ENCODE results near the gene MICAL2.
A peak's percentile ranks its signal among the peaks of the same experiment; 100 is the strongest.

The MICAL2 gene

GRCh38 chr11:12158909-12159308, 48.5 kb downstream of the MICAL2 start:
- peak overlapping the region; percentile 47 to 66 for H3K9ac ChIP-seq (ENCODE audit: low read length in 2 of 2)
- H3K9me3 ChIP-seq (ENCODE audit: control insufficient read depth in 2 of 2, low read length in 2 of 2) = no peaks in the 10 kb centered on the region
- peak overlapping the region; percentile 96 for H3K27ac ChIP-seq (ENCODE audit: low read length)
- H3K27me3 ChIP-seq (ENCODE audit: control insufficient read depth in 1 of 2, insufficient read depth in 2 of 2, low read length in 2 of 2) = no peaks in the 10 kb centered on the region
- H3K4me1 ChIP-seq (ENCODE audit: control insufficient read depth, insufficient read depth, low read length) = peaks cover 87% of the 10 kb centered on the region
- H3K4me3 ChIP-seq (ENCODE audit: low read length in 2 of 2) = peak overlapping the region in 1 of 2 donors; percentile 52
- H3K36me3 ChIP-seq (ENCODE audit: control insufficient read depth in 2 of 2, insufficient read depth in 2 of 2, low read length in 2 of 2) = peaks cover 14 to 16% of the 10 kb centered on the region in 2 donors

GRCh38 chr11:12159351-12160099, 49.1 kb downstream of the MICAL2 start:
- peak overlapping the region; percentile 47 to 69 for H3K9ac ChIP-seq (ENCODE audit: low read length in 2 of 2)

GRCh38 chr11:12160231-12160630, 49.8 kb downstream of the MICAL2 start:
- H3K27ac ChIP-seq (ENCODE audit: low read length) = peak overlapping the region; percentile 96
- H3K9ac ChIP-seq (ENCODE audit: low read length in 2 of 2) = peak overlapping the region; percentile 47 to 69
- peaks cover 90% of the 10 kb centered on the region for H3K4me1 ChIP-seq (ENCODE audit: control insufficient read depth, insufficient read depth, low read length)
- peak overlapping the region in 1 of 2 donors; percentile 52 for H3K4me3 ChIP-seq (ENCODE audit: low read length in 2 of 2)
- no peaks in the 10 kb centered on the region for H3K9me3 ChIP-seq (ENCODE audit: control insufficient read depth in 2 of 2, low read length in 2 of 2)
- H3K27me3 ChIP-seq (ENCODE audit: control insufficient read depth in 1 of 2, insufficient read depth in 2 of 2, low read length in 2 of 2) = no peaks in the 10 kb centered on the region
- H3K36me3 ChIP-seq (ENCODE audit: control insufficient read depth in 2 of 2, insufficient read depth in 2 of 2, low read length in 2 of 2) = peaks cover 10 to 11% of the 10 kb centered on the region in 2 donors

More at GRCh38 chr11:12159351-12160099, 49.1 kb downstream of the MICAL2 start:
- H3K4me1 ChIP-seq (ENCODE audit: control insufficient read depth, insufficient read depth, low read length) = peaks cover 90% of the 10 kb centered on the region
- peak overlapping the region in 1 of 2 donors; percentile 52 for H3K4me3 ChIP-seq (ENCODE audit: low read length in 2 of 2)
- H3K9me3 ChIP-seq (ENCODE audit: control insufficient read depth in 2 of 2, low read length in 2 of 2) = no peaks in the 10 kb centered on the region
- peak overlapping the region; percentile 96 for H3K27ac ChIP-seq (ENCODE audit: low read length)
- no peaks in the 10 kb centered on the region for H3K27me3 ChIP-seq (ENCODE audit: control insufficient read depth in 1 of 2, insufficient read depth in 2 of 2, low read length in 2 of 2)
- peaks cover 12 to 14% of the 10 kb centered on the region in 2 donors for H3K36me3 ChIP-seq (ENCODE audit: control insufficient read depth in 2 of 2, insufficient read depth in 2 of 2, low read length in 2 of 2)

- Histone ChIP-seq H3K9me3 (ENCODE audit: control insufficient read depth in 2 of 2, low read length in 2 of 2) (no peaks in the 10 kb centered on the region), H3K27ac (ENCODE audit: low read length) (peak overlapping the region; percentile 96), H3K27me3 (ENCODE audit: control insufficient read depth in 1 of 2, insufficient read depth in 2 of 2, low read length in 2 of 2) (no peaks in the 10 kb centered on the region), H3K4me3 (ENCODE audit: low read length in 2 of 2) (peak overlapping the region in 1 of 2 donors; percentile 40), H3K36me3 (ENCODE audit: control insufficient read depth in 2 of 2, insufficient read depth in 2 of 2, low read length in 2 of 2) (peaks cover 8 to 11% of the 10 kb centered on the region in 2 donors), H3K4me1 (ENCODE audit: control insufficient read depth, insufficient read depth, low read length) (peaks cover 93% of the 10 kb centered on the region), H3K9ac (ENCODE audit: low read length in 2 of 2) (peak overlapping the region; percentile 47 to 69)
Observed at GRCh38 chr11:12160680-12161079, 50.3 kb downstream of the MICAL2 start.

GRCh38 chr11:12161137-12161536, 50.7 kb downstream of the MICAL2 start:
- Histone ChIP-seq H3K4me1 (ENCODE audit: control insufficient read depth, insufficient read depth, low read length) (peaks cover 93% of the 10 kb centered on the region), H3K4me3 (ENCODE audit: low read length in 2 of 2) (peak overlapping the region in 1 of 2 donors; percentile 40), H3K27ac (ENCODE audit: low read length) (peak overlapping the region; percentile 96), H3K9me3 (ENCODE audit: control insufficient read depth in 2 of 2, low read length in 2 of 2) (no peaks in the 10 kb centered on the region), H3K27me3 (ENCODE audit: control insufficient read depth in 1 of 2, insufficient read depth in 2 of 2, low read length in 2 of 2) (no peaks in the 10 kb centered on the region), H3K36me3 (ENCODE audit: control insufficient read depth in 2 of 2, insufficient read depth in 2 of 2, low read length in 2 of 2) (peaks cover 8 to 11% of the 10 kb centered on the region in 2 donors), H3K9ac (ENCODE audit: low read length in 2 of 2) (peak overlapping the region; percentile 47 to 69)

GRCh38 chr11:12161603-12162350, 51.4 kb downstream of the MICAL2 start:
- peak overlapping the region in 1 of 2 donors; percentile 40 for H3K4me3 ChIP-seq (ENCODE audit: low read length in 2 of 2)
- peaks cover 92% of the 10 kb centered on the region for H3K4me1 ChIP-seq (ENCODE audit: control insufficient read depth, insufficient read depth, low read length)
- peak overlapping the region; percentile 96 for H3K27ac ChIP-seq (ENCODE audit: low read length)

GRCh38 chr11:12162652-12163051, 52.3 kb downstream of the MICAL2 start:
- H3K27me3 ChIP-seq (ENCODE audit: control insufficient read depth in 1 of 2, insufficient read depth in 2 of 2, low read length in 2 of 2) = no peaks in the 10 kb centered on the region
- peaks cover 96% of the 10 kb centered on the region for H3K4me1 ChIP-seq (ENCODE audit: control insufficient read depth, insufficient read depth, low read length)
- peak overlapping the region; percentile 18 to 36 for H3K9ac ChIP-seq (ENCODE audit: low read length in 2 of 2)
- no peak overlapping the region for H3K4me3 ChIP-seq (ENCODE audit: low read length in 2 of 2)
- no peaks in the 10 kb centered on the region for H3K9me3 ChIP-seq (ENCODE audit: control insufficient read depth in 2 of 2, low read length in 2 of 2)
- H3K36me3 ChIP-seq (ENCODE audit: control insufficient read depth in 2 of 2, insufficient read depth in 2 of 2, low read length in 2 of 2) = peaks cover 11 to 12% of the 10 kb centered on the region in 2 donors
- peak overlapping the region; percentile 96 for H3K27ac ChIP-seq (ENCODE audit: low read length)

More at GRCh38 chr11:12161603-12162350, 51.4 kb downstream of the MICAL2 start:
- H3K9ac ChIP-seq (ENCODE audit: low read length in 2 of 2) = peak overlapping the region; percentile 42 to 47
- no peaks in the 10 kb centered on the region for H3K9me3 ChIP-seq (ENCODE audit: control insufficient read depth in 2 of 2, low read length in 2 of 2)
- H3K36me3 ChIP-seq (ENCODE audit: control insufficient read depth in 2 of 2, insufficient read depth in 2 of 2, low read length in 2 of 2) = peaks cover 11 to 12% of the 10 kb centered on the region in 2 donors
- H3K27me3 ChIP-seq (ENCODE audit: control insufficient read depth in 1 of 2, insufficient read depth in 2 of 2, low read length in 2 of 2) = no peaks in the 10 kb centered on the region

- no peaks in the 10 kb centered on the region for H3K9me3 ChIP-seq (ENCODE audit: control insufficient read depth in 2 of 2, low read length in 2 of 2)
- H3K36me3 ChIP-seq (ENCODE audit: control insufficient read depth in 2 of 2, insufficient read depth in 2 of 2, low read length in 2 of 2) = peaks cover 11 to 15% of the 10 kb centered on the region in 2 donors
- peak overlapping the region; percentile 96 for H3K27ac ChIP-seq (ENCODE audit: low read length)
- H3K4me3 ChIP-seq (ENCODE audit: low read length in 2 of 2) = peak overlapping the region; percentile 13 to 47
- no peaks in the 10 kb centered on the region for H3K27me3 ChIP-seq (ENCODE audit: control insufficient read depth in 1 of 2, insufficient read depth in 2 of 2, low read length in 2 of 2)
- peaks cover 94% of the 10 kb centered on the region for H3K4me1 ChIP-seq (ENCODE audit: control insufficient read depth, insufficient read depth, low read length)
- H3K9ac ChIP-seq (ENCODE audit: low read length in 2 of 2) = peak overlapping the region; percentile 43 to 64
Observed at GRCh38 chr11:12163181-12163941, 53.0 kb downstream of the MICAL2 start.

- H3K27ac ChIP-seq (ENCODE audit: low read length) = peak overlapping the region; percentile 96
- H3K4me3 ChIP-seq (ENCODE audit: low read length in 2 of 2) = peak overlapping the region in 1 of 2 donors; percentile 47
- H3K36me3 ChIP-seq (ENCODE audit: control insufficient read depth in 2 of 2, insufficient read depth in 2 of 2, low read length in 2 of 2) = peaks cover 11 to 15% of the 10 kb centered on the region in 2 donors
- peak overlapping the region; percentile 43 to 64 for H3K9ac ChIP-seq (ENCODE audit: low read length in 2 of 2)
- H3K9me3 ChIP-seq (ENCODE audit: control insufficient read depth in 2 of 2, low read length in 2 of 2) = no peaks in the 10 kb centered on the region
- H3K4me1 ChIP-seq (ENCODE audit: control insufficient read depth, insufficient read depth, low read length) = peaks cover 84% of the 10 kb centered on the region
- H3K27me3 ChIP-seq (ENCODE audit: control insufficient read depth in 1 of 2, insufficient read depth in 2 of 2, low read length in 2 of 2) = no peaks in the 10 kb centered on the region
Observed at GRCh38 chr11:12164061-12165014, 53.9 kb downstream of the MICAL2 start.

All from stomach smooth muscle (tissue), 2 donors.